SK-N-SH treated with all-trans-retinoic acid at 6 μM for 48 hours (cell line): ENCODE measurements around the gene SYNJ2.

Experiments
- ATAC-seq: fragments of 200-7000 bp; cut with Tn5 transposase; 3 replicates; pipeline ENCODE4 v1.9.1; 2020; ENCODE audit warnings: mild to moderate bottlenecking, moderate library complexity
- ARNTL ChIP-seq: fragments of 450-650 bp; formaldehyde crosslinking; IDR thresholded peaks from 2 replicates; pipeline ENCODE4 v1.5.0; 2020; ENCODE audit warnings: low read depth, mild to moderate bottlenecking, moderate library complexity, borderline replicate concordance
- BACH2 ChIP-seq: fragments of 250-450 bp; sonication (Bioruptor Pico); IDR thresholded peaks from 2 replicates; pipeline ENCODE4 v1.9.0; 2021; ENCODE audit warnings: mild to moderate bottlenecking, borderline replicate concordance
- CREB5 ChIP-seq: fragments of 250-450 bp; sonication (Bioruptor Pico); IDR thresholded peaks from 2 replicates; pipeline ENCODE4 v1.5.1; 2020; ENCODE audit warnings: low read depth, mild to moderate bottlenecking, moderate library complexity
- CSDC2 ChIP-seq: fragments of 250-450 bp; sonication (Bioruptor Pico); IDR thresholded peaks from 2 replicates; pipeline ENCODE4 v1.5.0; 2020; ENCODE audit warnings: mild to moderate bottlenecking, moderate library complexity
- CSRNP3 ChIP-seq: fragments of 250-450 bp; sonication (Bioruptor Pico); IDR thresholded peaks from 2 replicates; pipeline ENCODE4 v1.5.1; 2021; ENCODE audit warnings: mild to moderate bottlenecking, moderate library complexity
- ESRRG ChIP-seq: fragments of 250-450 bp; sonication (Bioruptor Pico); IDR thresholded peaks from 2 replicates; pipeline ENCODE4 v1.6.1; 2021; ENCODE audit warnings: mild to moderate bottlenecking
- GLIS3 ChIP-seq: fragments of 250-450 bp; sonication (Bioruptor Pico); IDR thresholded peaks from 2 replicates; pipeline ENCODE4 v1.5.0; 2020; ENCODE audit warnings: mild to moderate bottlenecking, moderate library complexity
- ISL1 ChIP-seq: fragments of 250-450 bp; sonication (Bioruptor Pico); IDR thresholded peaks from 2 replicates; pipeline ENCODE4 v2.1.2; 2022; ENCODE audit warnings: mild to moderate bottlenecking, moderate library complexity
- OSR1 ChIP-seq: fragments of 250-450 bp; sonication (Bioruptor Pico); IDR thresholded peaks from 2 replicates; pipeline ENCODE4 v1.8.0; 2022; ENCODE audit warnings: moderate library complexity, mild to moderate bottlenecking, inconsistent platforms
- POU6F1 ChIP-seq: fragments of 250-450 bp; sonication (Bioruptor Pico); IDR thresholded peaks from 2 replicates; pipeline ENCODE4 v1.8.0; 2021; ENCODE audit warnings: low read depth, mild to moderate bottlenecking, moderate library complexity, borderline replicate concordance
- PPARA ChIP-seq: fragments of 250-450 bp; sonication (Bioruptor Pico); IDR thresholded peaks from 2 replicates; pipeline ENCODE4 v1.5.0; 2020; ENCODE audit warnings: mild to moderate bottlenecking, borderline replicate concordance
- RARB ChIP-seq: fragments of 250-450 bp; sonication (Bioruptor Pico); IDR thresholded peaks from 2 replicates; pipeline ENCODE4 v1.8.0; 2021; ENCODE audit warnings: mild to moderate bottlenecking, moderate library complexity
- SNAI2 ChIP-seq: fragments of 250-450 bp; sonication (Bioruptor Pico); IDR thresholded peaks from 2 replicates; pipeline ENCODE4 v1.5.0; 2020; ENCODE audit warnings: mild to moderate bottlenecking, moderate library complexity
- TCF4 ChIP-seq: fragments of 250-450 bp; sonication (Bioruptor Pico); IDR thresholded peaks from 2 replicates; pipeline ENCODE4 v1.8.0; 2021; ENCODE audit warnings: mild to moderate bottlenecking, moderate library complexity, borderline replicate concordance
- TOX ChIP-seq: fragments of 250-450 bp; sonication (Bioruptor Pico); IDR thresholded peaks from 2 replicates; pipeline ENCODE4 v1.8.0; 2021; ENCODE audit warnings: mild to moderate bottlenecking, moderate library complexity, borderline replicate concordance
- TSHZ2 ChIP-seq: fragments of 250-450 bp; sonication (Bioruptor Pico); IDR thresholded peaks from 2 replicates; pipeline ENCODE4 v1.5.0; 2020; ENCODE audit warnings: mild to moderate bottlenecking, moderate library complexity
- ZC3H10 ChIP-seq: fragments of 250-450 bp; sonication (Bioruptor Pico); IDR thresholded peaks from 2 replicates; pipeline ENCODE4 v1.5.1; 2021; ENCODE audit warnings: mild to moderate bottlenecking, moderate library complexity
- ZFP3 ChIP-seq: fragments of 250-450 bp; sonication (Bioruptor Pico); IDR thresholded peaks from 2 replicates; pipeline ENCODE4 v1.5.0; 2020; ENCODE audit warnings: mild to moderate bottlenecking, moderate library complexity
- ZFP30 ChIP-seq: fragments of 450-650 bp; formaldehyde crosslinking; IDR thresholded peaks from 2 replicates; pipeline ENCODE4 v1.5.0; 2022; ENCODE audit warnings: mild to moderate bottlenecking, moderate library complexity
- ZNF565 ChIP-seq: fragments of 450-650 bp; formaldehyde crosslinking; conservative IDR thresholded peaks from 2 replicates; pipeline ENCODE4 v1.5.0; 2020; ENCODE audit warnings: low read depth, mild to moderate bottlenecking, moderate library complexity
- ZNF70 ChIP-seq: fragments of 450-650 bp; formaldehyde crosslinking; IDR thresholded peaks from 2 replicates; pipeline ENCODE4 v1.5.0; 2020; ENCODE audit warnings: mild to moderate bottlenecking, moderate library complexity
- ZNF8 ChIP-seq: fragments of 450-650 bp; formaldehyde crosslinking; IDR thresholded peaks from 2 replicates; pipeline ENCODE4 v1.5.0; 2020; ENCODE audit warnings: mild to moderate bottlenecking, moderate library complexity

Gene SYNJ2

GRCh38 chr6:157961832-157962575 is 19.7 kb upstream of the SYNJ2 start:
- peak; percentile 8; the same call in 1 of the 3 replicates for ATAC-seq
- no peak for TF ChIP-seq CREB5 (CRISPR knock-in tag)
- no peak for TF ChIP-seq OSR1 (CRISPR knock-in tag)
- TF ChIP-seq ZNF565, result no peak
- TF ChIP-seq ZC3H10, result no peak
- TF ChIP-seq ESRRG, result no peak
- TF ChIP-seq RARB (CRISPR knock-in tag), result no peak
- TF ChIP-seq ZNF8 (CRISPR knock-in tag), result no peak
- TF ChIP-seq ZFP30 (CRISPR knock-in tag), result no peak
- no peak for TF ChIP-seq CSRNP3
- TF ChIP-seq ZFP3 (CRISPR knock-in tag), result no peak
- no peak for TF ChIP-seq TCF4 (CRISPR knock-in tag)
- TF ChIP-seq SNAI2, result no peak
- TF ChIP-seq TSHZ2 (CRISPR knock-in tag), result no peak
- no peak for TF ChIP-seq BACH2 (CRISPR knock-in tag)
- TF ChIP-seq GLIS3 (CRISPR knock-in tag), result no peak
- no peak for TF ChIP-seq TOX (CRISPR knock-in tag)
- no peak for TF ChIP-seq ZNF70 (CRISPR knock-in tag)
- no peak for TF ChIP-seq ARNTL (CRISPR knock-in tag)
- TF ChIP-seq CSDC2 (CRISPR knock-in tag), result no peak

- TF ChIP-seq TSHZ2 (CRISPR knock-in tag) (no peak), CSRNP3 (no peak), ISL1 (CRISPR knock-in tag) (no peak), ESRRG (no peak), ZNF565 (no peak), TOX (CRISPR knock-in tag) (no peak), ARNTL (CRISPR knock-in tag) (no peak), PPARA (CRISPR knock-in tag) (no peak), OSR1 (CRISPR knock-in tag) (no peak), ZC3H10 (no peak), CSDC2 (CRISPR knock-in tag) (no peak), POU6F1 (CRISPR knock-in tag) (no peak), BACH2 (CRISPR knock-in tag) (no peak), GLIS3 (CRISPR knock-in tag) (no peak), RARB (CRISPR knock-in tag) (no peak), ZNF70 (CRISPR knock-in tag) (no peak), TCF4 (CRISPR knock-in tag) (no peak), ZNF8 (CRISPR knock-in tag) (no peak), CREB5 (CRISPR knock-in tag) (no peak), SNAI2 (no peak)
- ATAC-seq, result peak; percentile 83
Measured at GRCh38 chr6:157962601-157963302, 18.9 kb upstream of the SYNJ2 start.
